SH-SY5Y (cell line): ENCODE data around the gene MEGF6.

ENCODE experiments used
- GATA2 ChIP-seq: IDR thresholded peaks from 2 replicates; pipeline ENCODE4 v1.6.1; 2011; ENCODE audit warnings: mild to moderate bottlenecking, low read depth, low read length
- GATA3 ChIP-seq: IDR thresholded peaks from 2 replicates; pipeline ENCODE4 v1.6.1; 2011; ENCODE audit warnings: low read depth, mild to moderate bottlenecking, low read length, moderate library complexity

MEGF6 gene

DNA sequence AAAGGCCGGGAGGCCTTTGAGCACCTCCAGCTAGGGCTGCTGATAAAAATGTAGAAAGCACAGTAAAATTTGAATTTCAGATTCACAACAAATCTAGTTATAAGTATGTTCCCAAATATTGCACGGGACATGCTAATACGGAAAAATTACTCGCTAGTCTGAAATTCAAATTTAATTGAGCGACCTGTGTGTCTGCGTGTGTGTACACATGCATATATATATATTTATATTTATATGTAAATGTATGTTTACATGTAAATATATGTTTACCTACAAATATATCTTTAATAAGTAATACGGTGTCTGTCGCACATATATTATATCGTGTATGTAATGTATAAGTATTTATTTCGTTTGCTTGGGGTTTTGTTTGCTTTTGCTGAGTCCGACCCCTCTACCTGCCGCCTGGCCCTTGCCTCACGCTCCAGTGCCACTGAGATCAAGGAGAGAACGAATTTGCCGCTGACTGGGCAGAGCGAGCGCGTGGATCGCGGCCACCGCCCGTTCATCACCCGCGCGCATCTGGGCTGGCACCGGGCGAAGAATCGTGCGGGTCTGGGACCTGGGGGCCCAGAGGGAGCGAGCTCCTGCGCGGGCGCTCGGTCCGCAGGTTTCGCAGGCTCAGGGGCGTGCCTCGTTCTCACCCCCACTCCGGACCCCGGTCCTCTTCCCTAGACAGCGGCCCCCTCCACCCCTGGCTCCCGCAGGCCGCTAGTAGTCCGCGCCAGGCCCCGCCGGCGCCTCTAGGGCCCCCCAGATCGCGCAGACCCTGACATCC is 39.1 kb upstream of the MEGF6 start:
- no peak for TF ChIP-seq GATA2
- TF ChIP-seq GATA3 = no peak

DNA sequence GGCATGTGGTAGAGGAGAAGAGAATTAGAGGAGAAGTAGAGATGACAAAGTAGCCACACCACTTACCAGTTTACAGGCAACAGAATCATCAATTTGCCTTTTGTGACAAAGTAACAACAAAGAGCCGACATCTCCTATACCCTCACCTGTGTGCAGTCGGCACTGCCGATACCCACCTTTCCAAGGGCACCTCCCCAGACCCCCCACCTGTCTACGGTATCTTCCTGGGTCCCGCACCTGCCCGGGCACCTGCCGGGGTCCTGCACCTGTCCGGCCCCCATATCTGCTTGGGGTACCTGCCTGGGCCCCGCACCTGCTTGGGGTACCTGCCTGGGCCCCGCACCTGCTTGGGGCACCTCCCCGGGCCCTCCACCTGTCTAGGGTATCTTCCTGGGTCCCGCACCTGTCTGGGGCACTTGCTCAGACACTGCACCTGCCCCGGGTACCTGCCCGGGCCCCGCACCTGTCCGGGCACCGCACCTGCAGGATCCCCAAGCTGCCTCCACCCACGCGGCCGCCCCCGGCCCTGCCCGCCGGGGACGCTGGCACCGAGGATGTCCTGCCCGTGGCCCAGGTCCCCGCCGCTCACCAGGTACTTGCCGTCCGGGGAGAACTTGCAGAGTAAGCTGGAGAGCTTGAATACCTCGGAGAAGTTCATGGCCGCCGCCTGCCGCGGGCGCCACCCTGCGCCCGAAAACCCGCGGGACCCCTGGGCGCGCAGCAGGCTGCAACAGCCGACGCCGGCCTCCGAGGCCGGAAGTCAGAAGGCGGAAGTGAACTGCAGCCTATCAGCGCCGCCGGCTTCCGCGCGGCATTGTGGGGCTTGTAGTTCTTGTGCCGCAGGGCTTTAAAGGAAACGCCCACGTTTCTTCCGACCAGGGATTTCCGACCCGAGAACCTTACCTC is 38.3 kb upstream of the MEGF6 start, which contains the start of gene WRAP73:
TSS of gene WRAP73 (minus strand) at position 762 of the 906 bp plus-strand sequence. CDS start at position 658, 104 bp downstream.
- TF ChIP-seq GATA2 = no peak
- no peak for TF ChIP-seq GATA3

DNA sequence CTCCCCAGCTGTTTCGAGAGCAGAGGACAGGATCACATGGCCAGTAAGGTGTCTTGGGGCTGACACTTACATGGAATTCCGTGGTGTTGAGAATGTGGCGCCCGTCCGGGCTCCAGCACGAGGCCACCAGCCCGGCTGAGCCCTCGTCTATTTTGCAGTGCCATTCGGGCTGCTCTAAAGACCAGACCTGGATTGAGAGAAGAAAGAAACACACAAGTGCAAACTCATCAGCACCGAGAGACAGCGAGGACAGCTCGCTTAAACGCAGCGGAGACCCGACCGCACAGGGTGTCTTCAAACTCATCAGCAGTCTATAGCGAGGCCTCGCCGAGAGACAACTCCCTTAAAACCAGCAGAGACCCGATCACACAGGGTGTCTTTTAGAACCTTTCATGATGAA is 35.3 kb upstream of the MEGF6 start:
- no peak for TF ChIP-seq GATA2
- no peak for TF ChIP-seq GATA3

DNA sequence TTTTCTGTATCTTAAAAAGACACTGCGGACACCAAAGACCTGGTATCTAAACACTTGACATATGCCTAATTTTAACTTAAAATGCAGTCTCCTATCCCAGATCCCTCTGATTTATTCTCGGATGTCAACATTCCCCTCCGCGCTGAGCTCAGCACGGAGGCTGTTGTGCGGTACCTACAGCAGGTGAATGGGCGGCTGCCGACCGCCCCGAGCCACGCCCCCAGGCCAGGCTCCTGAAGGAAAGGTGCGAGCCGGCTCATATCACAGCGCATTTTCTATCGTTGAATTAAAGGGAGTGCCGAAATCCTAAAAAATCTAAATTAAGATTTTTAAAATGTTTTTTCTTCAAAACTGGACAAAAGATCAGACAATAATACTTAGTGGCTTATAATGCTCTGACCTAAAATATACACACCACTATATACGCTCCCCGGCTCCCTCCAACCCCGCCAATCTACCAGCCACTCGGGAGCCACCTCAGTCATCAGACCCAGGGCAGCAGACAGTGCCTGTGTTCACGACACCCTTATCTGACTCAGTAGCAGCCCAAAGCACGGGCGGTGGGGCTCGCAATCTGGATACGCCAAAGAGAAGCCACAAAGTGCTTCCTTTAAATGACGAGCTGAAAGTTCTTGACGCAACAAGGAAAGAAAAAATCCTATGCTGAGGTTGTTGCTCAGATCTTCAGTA is 34.5 kb upstream of the MEGF6 start:
- TF ChIP-seq GATA3 (no peak), GATA2 (no peak)

DNA sequence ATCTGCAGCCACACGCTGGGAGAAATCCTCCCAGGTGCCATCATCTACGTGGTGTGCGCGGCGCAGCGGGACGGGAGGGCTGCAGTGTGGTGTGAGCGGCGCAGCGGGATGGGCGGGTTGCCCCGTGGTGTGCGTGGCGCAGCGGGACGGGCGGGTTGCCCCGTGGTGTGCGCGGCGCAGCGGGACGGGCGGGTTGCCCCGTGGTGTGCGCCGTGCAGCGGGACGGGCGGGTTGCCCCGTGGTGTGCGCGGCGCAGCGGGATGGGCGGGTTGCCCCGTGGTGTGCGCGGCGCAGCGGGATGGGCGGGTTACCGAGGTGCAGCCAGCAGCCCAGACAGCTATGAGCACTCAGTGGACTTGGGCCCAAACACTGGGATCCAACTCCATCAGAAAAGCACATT is 33.9 kb upstream of the MEGF6 start:
- TF ChIP-seq GATA3 (no peak), GATA2 (no peak)

DNA sequence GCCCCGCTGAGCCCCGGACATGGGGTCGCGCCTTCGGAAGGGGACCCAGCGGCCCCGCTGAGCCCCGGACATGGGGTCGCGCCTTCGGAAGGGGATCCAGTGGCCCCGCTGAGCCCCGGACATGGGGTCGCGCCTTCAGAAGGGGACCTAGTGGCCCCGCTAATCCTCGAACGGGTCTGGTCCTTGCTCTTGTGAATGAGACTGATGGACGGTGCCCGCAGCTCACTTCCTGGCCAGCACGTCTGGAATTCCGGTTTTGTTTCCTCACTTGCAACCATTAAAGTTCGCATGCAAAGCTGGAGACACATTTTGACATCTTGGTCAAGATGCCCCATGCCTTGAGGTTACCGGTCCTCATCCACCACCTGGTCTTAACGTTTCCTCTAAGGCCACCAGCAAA is 33.0 kb upstream of the MEGF6 start:
- TF ChIP-seq GATA2 (no peak), GATA3 (no peak)

DNA sequence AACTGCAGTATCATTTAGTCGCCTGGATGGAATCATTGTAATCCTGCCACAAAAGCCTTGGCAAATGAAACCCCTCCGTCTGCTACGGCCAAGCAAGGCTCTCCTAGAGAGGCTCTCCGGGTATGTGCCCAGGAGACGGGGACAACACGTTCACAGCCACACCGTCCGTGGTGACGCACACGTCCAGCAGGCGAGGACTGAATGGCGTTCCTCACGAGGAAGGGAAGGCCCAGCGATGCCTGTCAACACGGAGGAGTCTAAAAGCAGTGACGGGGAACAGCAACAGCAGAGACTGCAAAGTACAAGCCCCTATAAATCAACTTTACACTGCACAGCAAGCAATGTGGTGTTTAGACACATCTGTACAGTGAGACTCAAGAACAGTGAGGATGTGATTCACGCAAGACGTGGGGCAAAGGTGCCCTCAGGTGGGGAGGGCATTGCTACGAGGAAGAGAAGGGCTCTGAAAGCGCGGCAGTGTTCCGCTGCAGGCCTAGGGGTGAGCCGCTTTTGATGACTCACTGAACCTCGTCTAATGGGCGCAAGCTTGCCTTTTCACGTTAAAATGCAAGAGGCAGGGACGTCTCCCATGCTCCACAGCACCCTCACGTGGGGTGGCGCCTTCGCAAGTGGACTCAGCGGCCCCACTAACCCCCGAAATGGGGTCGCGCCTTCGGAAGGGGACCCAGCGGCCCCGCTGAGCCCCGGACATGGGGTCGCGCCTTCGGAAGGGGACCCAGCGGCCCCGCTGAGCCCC is 31.8 kb upstream of the MEGF6 start:
- TF ChIP-seq GATA3 (no peak), GATA2 (no peak)

DNA sequence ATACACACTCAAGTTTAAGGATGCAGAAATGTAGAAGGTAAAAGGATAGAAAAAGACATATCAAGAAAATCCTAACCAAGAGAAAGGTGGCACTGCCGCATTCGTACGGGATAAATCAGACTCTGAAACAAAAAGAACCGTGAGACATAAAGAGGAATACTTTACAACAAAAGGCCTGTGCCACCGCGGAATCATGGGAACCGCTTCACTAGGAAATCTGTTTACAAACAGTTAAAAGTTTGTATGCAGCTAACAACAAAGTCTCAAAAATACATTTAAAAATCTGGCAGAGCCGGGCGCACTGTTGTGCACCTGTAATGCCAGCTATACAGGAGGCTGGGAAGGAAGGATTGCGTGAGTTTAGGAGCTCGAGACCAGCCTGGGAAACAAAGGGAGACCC is 30.5 kb upstream of the MEGF6 start:
- no peak for TF ChIP-seq GATA3
- TF ChIP-seq GATA2 = no peak

DNA sequence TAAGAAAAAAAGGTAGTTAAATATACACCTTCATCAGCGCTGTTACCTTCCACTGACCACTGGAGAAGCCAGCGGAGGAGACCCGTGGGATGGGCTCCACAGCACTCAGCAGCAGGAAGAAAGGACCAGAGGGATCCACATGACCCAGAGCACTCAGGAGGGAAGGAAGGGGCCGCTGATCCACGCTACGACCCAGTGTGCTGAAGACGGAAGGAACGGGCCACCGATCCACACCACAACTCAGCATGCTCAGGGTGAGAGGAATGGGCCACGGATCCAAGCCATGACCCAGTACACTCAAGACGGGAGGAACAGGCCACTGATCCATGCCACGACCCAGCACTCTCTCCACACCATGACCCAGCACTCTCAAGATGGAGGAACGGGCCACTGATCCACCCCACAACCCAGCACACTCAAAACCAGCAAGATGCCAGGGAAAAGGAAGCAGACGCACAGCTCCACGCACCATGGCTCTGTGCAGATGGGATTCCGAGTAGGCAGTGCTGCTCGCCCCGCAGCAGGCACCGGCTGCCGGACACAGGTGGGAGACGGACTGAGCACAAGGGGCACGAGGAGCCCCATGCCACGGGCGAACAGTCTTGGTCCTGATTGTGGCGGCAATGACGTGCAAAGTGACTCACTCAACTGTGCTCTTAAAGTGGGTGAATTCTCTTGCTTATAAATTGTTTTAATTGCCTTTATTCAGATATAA is 29.9 kb upstream of the MEGF6 start:
- TF ChIP-seq GATA3 = no peak
- no peak for TF ChIP-seq GATA2

DNA sequence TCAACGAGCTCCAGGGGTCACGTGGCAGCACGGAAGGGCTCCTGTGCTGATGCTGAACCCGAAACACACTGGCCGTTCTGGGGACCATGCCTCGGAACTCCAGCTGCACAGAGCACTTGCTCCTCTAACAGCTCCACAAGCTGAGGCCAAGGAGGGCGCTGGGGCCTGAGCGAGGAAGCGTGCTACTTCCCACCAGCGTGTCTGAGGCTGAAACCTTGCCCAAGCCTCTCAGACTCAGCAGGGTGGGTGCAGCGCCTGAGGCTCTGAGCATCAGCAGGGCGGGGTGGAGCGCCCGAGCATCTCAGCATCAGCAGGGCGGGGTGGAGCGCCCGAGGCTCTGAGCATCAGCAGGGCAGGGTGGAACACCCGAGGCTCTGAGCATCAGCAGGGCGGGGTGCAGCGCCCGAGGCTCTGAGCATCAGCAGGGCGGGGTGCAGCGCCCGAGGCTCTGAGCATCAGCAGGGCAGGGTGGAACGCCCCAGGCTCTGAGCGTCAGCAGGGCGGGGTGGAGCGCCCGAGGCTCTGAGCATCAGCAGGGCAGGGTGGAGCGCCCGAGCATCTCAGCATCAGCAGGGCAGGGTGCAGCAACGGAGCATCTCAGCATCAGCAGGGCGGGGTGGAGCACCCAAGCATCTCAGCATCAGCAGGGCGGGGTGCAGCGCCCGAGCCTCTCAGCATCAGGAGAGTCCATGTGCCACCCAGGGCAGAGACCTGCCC is 29.0 kb upstream of the MEGF6 start:
- no peak for TF ChIP-seq GATA3
- TF ChIP-seq GATA2 = no peak

DNA sequence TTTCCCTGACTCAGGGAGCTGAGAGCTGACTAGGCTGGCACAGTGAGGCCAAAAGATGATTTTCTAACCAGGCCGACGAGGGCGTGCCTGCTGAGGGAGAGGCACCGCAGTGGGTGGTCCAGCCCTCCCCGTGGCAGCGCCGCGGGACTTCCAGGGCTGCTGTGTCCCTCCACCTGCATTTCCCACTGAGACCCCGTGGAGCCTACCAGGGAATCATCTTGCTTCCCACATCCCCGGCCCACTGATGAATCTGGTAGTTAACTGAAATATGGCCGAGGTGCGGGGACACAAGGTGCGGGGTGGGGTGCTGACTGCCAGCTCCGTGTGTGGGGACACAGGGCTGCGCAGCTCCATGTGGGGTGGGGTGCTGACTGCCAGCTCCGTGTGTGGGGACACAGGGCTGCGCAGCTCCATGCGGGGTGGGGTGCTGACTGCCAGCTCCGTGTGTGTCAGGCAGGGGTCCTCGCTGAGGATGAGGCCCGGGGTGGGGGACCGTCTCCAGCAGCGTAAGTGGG is 28.1 kb upstream of the MEGF6 start:
- TF ChIP-seq GATA3 (no peak), GATA2 (no peak)

DNA sequence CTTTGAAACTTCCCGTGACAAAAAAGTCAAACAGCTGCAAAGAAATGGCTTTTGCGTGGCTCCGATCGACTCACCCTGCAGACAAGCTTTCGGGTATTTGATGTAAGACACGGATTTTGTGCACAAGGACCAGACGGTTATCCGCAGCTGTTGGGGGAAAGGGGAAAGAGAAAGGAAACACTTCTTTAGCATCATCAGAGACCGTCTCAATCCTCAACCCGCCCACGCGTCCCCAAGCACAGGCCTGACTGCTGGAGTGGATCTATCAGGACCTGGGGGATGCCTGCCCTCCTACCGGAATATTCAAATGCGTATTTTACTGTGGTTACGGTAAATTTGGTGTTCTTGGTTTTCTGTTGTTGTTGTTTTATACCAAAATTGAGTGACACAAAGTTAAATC is 27.4 kb upstream of the MEGF6 start:
- TF ChIP-seq GATA3 (no peak), GATA2 (no peak)
